HepG2 (cell line): Measurements from ENCODE around the gene ZFP69B. TPM values are rescaled to one million over a fixed set of nuclear protein-coding genes. Genes with fewer than 3 reads are reported as not detected.

ENCODE experiments used
- AGO2 ChIP-seq: fragments of 200-400 bp; formaldehyde crosslinking; optimal IDR thresholded peaks from 2 replicates; pipeline ENCODE3; 2017; ENCODE audit warnings: mild to moderate bottlenecking, low read depth, low read length, moderate library complexity
- DNMT3B ChIP-seq: conservative IDR thresholded peaks from 2 replicates; pipeline ENCODE4 v1.6.1; 2016; ENCODE audit warnings: missing biosample characterization, control low read depth
- HMG20A ChIP-seq: IDR thresholded peaks from 2 replicates; pipeline ENCODE4 v1.6.1; 2016; ENCODE audit warnings: borderline replicate concordance
- ISL2 ChIP-seq: sonication (generic); formaldehyde crosslinking; IDR thresholded peaks from 2 replicates; pipeline ENCODE4 v1.5.0; 2020; ENCODE audit warnings: missing genetic modification reagents
- JUND ChIP-seq: sonication (generic); formaldehyde crosslinking; IDR thresholded peaks from 2 replicates; pipeline ENCODE4 v1.8.0; 2022; ENCODE audit warnings: mild to moderate bottlenecking, missing genetic modification reagents
- KLF13 ChIP-seq: sonication (generic); formaldehyde crosslinking; IDR thresholded peaks from 2 replicates; pipeline ENCODE4 v1.4.0; 2020; ENCODE audit warnings: mild to moderate bottlenecking, missing genetic modification reagents
- KLF16 ChIP-seq, 2 experiments: sonication (generic) in 1 of 2; formaldehyde crosslinking in 1 of 2; IDR thresholded peaks; 2 replicates each; pipeline versions ENCODE4 v1.6.1 to v1.8.0; 2016 to 2023; ENCODE audit warnings: missing genetic modification reagents in 2 of 2, missing compliant biosample characterization in 1 of 2
- MBD4 ChIP-seq: IDR thresholded peaks from 2 replicates; pipeline ENCODE4 v1.6.1; 2012; ENCODE audit warnings: low read length, inconsistent platforms, borderline replicate concordance
- MXD4 ChIP-seq: IDR thresholded peaks from 2 replicates; pipeline ENCODE4 v1.6.1; 2016; ENCODE audit warnings: mild to moderate bottlenecking, missing biosample characterization, missing genetic modification reagents
- RNF2 ChIP-seq: fragments of 450-650 bp; conservative IDR thresholded peaks from 2 replicates; pipeline ENCODE4 v1.6.1; 2016; ENCODE audit warnings: low read depth
- SOX5 ChIP-seq: IDR thresholded peaks from 2 replicates; pipeline ENCODE4 v1.6.1; 2016; ENCODE audit warnings: borderline replicate concordance
- STAT5B ChIP-seq: sonication (generic); formaldehyde crosslinking; IDR thresholded peaks from 2 replicates; pipeline ENCODE4 v1.4.0; 2020; ENCODE audit warnings: missing genetic modification reagents
- THYN1 ChIP-seq: sonication (generic); formaldehyde crosslinking; IDR thresholded peaks from 2 replicates; pipeline ENCODE4 v1.8.1; 2023; ENCODE audit warnings: low read depth, mild to moderate bottlenecking, moderate library complexity, missing genetic modification reagents, borderline replicate concordance
- ZNF331 ChIP-seq: sonication (generic); formaldehyde crosslinking; IDR thresholded peaks from 2 replicates; pipeline ENCODE4 v1.4.0; 2020; ENCODE audit warnings: missing genetic modification reagents
- ZNF496 ChIP-seq: sonication (generic); formaldehyde crosslinking; IDR thresholded peaks from 2 replicates; pipeline ENCODE4 v1.8.1; 2023; ENCODE audit warnings: mild to moderate bottlenecking, moderate library complexity, missing genetic modification reagents; ENCODE audit not compliant: insufficient replicate concordance
- ZNF615 ChIP-seq: sonication (generic); formaldehyde crosslinking; IDR thresholded peaks from 2 replicates; pipeline ENCODE4 v1.5.0; 2020; ENCODE audit warnings: mild to moderate bottlenecking, missing genetic modification reagents, borderline replicate concordance
- ZNF737 ChIP-seq: sonication (generic); formaldehyde crosslinking; IDR thresholded peaks from 2 replicates; pipeline ENCODE4 v1.5.0; 2020; ENCODE audit warnings: missing genetic modification reagents, mild to moderate bottlenecking, borderline replicate concordance
- ZNF768 ChIP-seq: sonication (generic); formaldehyde crosslinking; IDR thresholded peaks from 2 replicates; pipeline ENCODE4 v1.4.0; 2020; ENCODE audit warnings: missing genetic modification reagents
- ZNF792 ChIP-seq: IDR thresholded peaks from 2 replicates; pipeline ENCODE4 v1.6.1; 2016
- ZNF878 ChIP-seq: sonication (generic); formaldehyde crosslinking; IDR thresholded peaks from 2 replicates; pipeline ENCODE4 v1.8.1; 2023; ENCODE audit warnings: mild to moderate bottlenecking, missing genetic modification reagents, moderate library complexity
- polyA plus RNA-seq, 8 experiments: library from polyadenylated mRNA; depleted of rRNA in 3 of 8; stranded (reverse) in 7 of 8; unstranded in 1 of 8; fragments of >200 nt; fragmentation: Illumina TruSeq in 4 of 8; extraction: Trizol in 4 of 8; gene quantifications; 2 replicates each; pipeline versions ENCODE4 v1.2.1 to v1.2.3, GENCODE V29; 2011 to 2016; ENCODE audit warnings: low read depth in 4 of 8, missing spikeins in 1 of 8, mixed read lengths in 1 of 8; ENCODE audit not compliant: insufficient read depth in 1 of 8
- total RNA-seq, 5 experiments: library from RNA; depleted of rRNA; stranded (reverse); fragments of >200 nt; fragmentation: Illumina TruSeq; extraction: Trizol; gene quantifications; 2 replicates each; pipeline ENCODE4 v1.2.3, GENCODE V29; 2016; ENCODE audit warnings: low read depth in 1 of 5
- TF ChIP-seq, protein P1 (sequence below): sonication (generic); formaldehyde crosslinking; conservative IDR thresholded peaks from 2 replicates; pipeline ENCODE4 v1.4.0; 2020; ENCODE audit warnings: missing genetic modification reagents
- TF ChIP-seq, protein P2 (sequence below): sonication (generic); formaldehyde crosslinking; IDR thresholded peaks from 2 replicates; pipeline ENCODE4 v1.4.0; 2020; ENCODE audit warnings: missing genetic modification reagents, borderline replicate concordance
- TF ChIP-seq, protein P3 (sequence below): sonication (generic); formaldehyde crosslinking; IDR thresholded peaks from 2 replicates; pipeline ENCODE4 v1.4.0; 2020; ENCODE audit warnings: missing genetic modification reagents

ZFP69B gene
- total and polyA plus RNA-seq, 2 of the 13 experiments (the other 11 are each of a cell fraction or from before 2014, with no cell fraction given) = 4.6 to 7.7 TPM

DNA sequence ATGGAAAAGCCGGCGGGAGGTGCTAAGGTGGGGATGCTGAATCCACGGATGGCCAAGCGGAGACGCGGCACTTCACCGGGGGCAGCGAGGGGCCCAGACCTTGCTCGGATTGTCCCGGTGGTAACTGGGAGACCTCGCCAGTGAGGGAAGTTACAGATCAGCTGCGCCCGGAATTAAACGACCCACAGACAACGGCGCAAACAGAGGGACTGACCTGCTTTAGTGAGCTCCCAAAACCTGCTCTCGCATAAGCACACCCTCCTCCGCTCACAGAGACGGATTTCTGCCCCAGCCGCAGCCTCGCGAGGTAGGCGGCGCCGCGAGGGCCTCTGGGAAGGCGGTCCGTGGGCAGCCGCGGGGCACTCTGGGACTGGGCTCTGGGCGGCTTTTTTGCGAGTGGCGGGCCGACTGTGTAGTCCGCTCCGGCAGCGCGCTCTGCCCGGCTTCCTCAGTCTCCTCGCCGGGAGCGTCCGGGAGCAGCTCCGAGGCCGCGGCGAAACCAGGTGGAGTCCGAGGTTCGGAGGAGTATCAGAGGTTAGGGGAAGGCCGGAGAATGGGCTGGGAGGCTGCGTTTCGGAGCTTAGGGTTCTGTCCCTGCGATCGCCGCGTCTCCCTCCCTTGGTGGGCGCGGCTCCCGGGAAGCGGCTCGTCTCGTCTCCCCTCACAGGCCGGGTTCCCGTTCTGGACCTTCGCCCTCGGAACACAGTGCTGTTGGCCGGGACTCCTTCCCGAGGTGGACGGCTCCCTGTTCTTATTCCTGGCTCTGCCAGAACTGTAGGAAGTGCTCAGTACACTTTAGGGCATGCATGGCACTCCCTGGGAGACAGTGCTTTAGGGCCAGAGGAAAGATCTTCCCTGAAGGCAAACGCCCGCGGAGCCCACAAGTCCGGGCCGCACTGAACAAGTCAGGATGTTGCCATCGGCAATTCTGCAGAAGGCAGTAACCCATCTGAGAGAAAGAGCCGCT is 58.4 kb downstream of the ZFP69B start, which contains the start of gene EXO5 (continued):
- TF ChIP-seq, protein P1, sequence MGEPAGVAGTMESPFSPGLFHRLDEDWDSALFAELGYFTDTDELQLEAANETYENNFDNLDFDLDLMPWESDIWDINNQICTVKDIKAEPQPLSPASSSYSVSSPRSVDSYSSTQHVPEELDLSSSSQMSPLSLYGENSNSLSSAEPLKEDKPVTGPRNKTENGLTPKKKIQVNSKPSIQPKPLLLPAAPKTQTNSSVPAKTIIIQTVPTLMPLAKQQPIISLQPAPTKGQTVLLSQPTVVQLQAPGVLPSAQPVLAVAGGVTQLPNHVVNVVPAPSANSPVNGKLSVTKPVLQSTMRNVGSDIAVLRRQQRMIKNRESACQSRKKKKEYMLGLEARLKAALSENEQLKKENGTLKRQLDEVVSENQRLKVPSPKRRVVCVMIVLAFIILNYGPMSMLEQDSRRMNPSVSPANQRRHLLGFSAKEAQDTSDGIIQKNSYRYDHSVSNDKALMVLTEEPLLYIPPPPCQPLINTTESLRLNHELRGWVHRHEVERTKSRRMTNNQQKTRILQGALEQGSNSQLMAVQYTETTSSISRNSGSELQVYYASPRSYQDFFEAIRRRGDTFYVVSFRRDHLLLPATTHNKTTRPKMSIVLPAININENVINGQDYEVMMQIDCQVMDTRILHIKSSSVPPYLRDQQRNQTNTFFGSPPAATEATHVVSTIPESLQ (CRISPR knock-in tag) = no peak
- TF ChIP-seq RNF2 = peak; percentile 79; the same call in 1 of the 2 replicates
- TF ChIP-seq JUND (CRISPR knock-in tag) = no peak
- no peak for TF ChIP-seq THYN1
- TF ChIP-seq MBD4 = no peak
- no peak for TF ChIP-seq ZNF878 (CRISPR knock-in tag)
- peak; percentile 81 to 90; a peak in 3 of 4 replicates for TF ChIP-seq KLF16 (CRISPR knock-in tag; IDR thresholded peaks at IDR 0.05)
- peak; percentile 72; the same call in 1 of the 2 replicates for TF ChIP-seq ZNF792 (CRISPR knock-in tag)
- peak; percentile 85 for TF ChIP-seq ZNF331 (CRISPR knock-in tag)
- TF ChIP-seq DNMT3B (CRISPR knock-in tag) = no peak
- TF ChIP-seq SOX5 (CRISPR knock-in tag) = no peak
- TF ChIP-seq AGO2 = peak; percentile 68
- TF ChIP-seq, protein P2, sequence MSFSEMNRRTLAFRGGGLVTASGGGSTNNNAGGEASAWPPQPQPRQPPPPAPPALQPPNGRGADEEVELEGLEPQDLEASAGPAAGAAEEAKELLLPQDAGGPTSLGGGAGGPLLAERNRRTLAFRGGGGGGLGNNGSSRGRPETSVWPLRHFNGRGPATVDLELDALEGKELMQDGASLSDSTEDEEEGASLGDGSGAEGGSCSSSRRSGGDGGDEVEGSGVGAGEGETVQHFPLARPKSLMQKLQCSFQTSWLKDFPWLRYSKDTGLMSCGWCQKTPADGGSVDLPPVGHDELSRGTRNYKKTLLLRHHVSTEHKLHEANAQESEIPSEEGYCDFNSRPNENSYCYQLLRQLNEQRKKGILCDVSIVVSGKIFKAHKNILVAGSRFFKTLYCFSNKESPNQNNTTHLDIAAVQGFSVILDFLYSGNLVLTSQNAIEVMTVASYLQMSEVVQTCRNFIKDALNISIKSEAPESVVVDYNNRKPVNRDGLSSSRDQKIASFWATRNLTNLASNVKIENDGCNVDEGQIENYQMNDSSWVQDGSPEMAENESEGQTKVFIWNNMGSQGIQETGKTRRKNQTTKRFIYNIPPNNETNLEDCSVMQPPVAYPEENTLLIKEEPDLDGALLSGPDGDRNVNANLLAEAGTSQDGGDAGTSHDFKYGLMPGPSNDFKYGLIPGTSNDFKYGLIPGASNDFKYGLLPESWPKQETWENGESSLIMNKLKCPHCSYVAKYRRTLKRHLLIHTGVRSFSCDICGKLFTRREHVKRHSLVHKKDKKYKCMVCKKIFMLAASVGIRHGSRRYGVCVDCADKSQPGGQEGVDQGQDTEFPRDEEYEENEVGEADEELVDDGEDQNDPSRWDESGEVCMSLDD (CRISPR knock-in tag) = 0 out of 2 replicates have a peak, but pooled peaks have one; percentile 51
- no peak for TF ChIP-seq ZNF496
- no peak for TF ChIP-seq HMG20A (CRISPR knock-in tag)
- TF ChIP-seq ZNF768 (CRISPR knock-in tag) = peak; percentile 79
- TF ChIP-seq, protein P3, sequence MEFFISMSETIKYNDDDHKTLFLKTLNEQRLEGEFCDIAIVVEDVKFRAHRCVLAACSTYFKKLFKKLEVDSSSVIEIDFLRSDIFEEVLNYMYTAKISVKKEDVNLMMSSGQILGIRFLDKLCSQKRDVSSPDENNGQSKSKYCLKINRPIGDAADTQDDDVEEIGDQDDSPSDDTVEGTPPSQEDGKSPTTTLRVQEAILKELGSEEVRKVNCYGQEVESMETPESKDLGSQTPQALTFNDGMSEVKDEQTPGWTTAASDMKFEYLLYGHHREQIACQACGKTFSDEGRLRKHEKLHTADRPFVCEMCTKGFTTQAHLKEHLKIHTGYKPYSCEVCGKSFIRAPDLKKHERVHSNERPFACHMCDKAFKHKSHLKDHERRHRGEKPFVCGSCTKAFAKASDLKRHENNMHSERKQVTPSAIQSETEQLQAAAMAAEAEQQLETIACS (CRISPR knock-in tag) = peak; percentile 49; the same call in 1 of the 2 replicates
- TF ChIP-seq MXD4 (CRISPR knock-in tag) = peak; percentile 73; the same call in 1 of the 2 replicates
- no peak for TF ChIP-seq ZNF737
- TF ChIP-seq KLF13 (CRISPR knock-in tag) = no peak
- peak; percentile 85 for TF ChIP-seq ISL2 (CRISPR knock-in tag)
- no peak for TF ChIP-seq ZNF615 (CRISPR knock-in tag)
- no peak for TF ChIP-seq STAT5B (CRISPR knock-in tag)
